Activated T-cell treated with anti-CD3 and anti-CD28 coated beads for 24 hours (primary cell): ENCODE data around the gene APC2.
"Not testable (repeated sequence)": the region's sequence is repeated elsewhere in the genome, so short reads cannot be mapped to it uniquely, and the experiment has no call there.

Experiments
- DNase-seq: peaks from one replicate; pipeline ENCODE4 v3.0.0-alpha.2; 2020; ENCODE audit warnings: low read depth

APC2 gene

DNA sequence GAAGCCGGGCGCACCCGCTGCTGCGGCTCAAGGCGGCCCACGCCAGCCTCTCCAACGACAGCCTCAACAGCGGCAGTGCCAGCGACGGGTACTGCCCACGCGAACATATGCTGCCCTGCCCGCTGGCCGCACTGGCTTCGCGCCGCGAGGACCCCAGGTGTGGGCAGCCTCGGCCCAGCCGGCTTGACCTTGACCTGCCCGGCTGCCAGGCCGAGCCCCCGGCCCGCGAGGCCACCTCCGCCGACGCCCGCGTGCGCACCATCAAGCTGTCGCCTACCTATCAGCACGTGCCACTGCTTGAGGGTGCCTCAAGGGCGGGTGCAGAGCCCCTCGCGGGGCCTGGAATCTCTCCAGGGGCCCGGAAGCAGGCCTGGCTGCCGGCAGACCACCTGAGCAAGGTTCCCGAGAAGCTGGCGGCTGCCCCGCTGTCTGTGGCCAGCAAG, 16.1 kb downstream of the APC2 start:
- DNase-seq, result no peak

DNA sequence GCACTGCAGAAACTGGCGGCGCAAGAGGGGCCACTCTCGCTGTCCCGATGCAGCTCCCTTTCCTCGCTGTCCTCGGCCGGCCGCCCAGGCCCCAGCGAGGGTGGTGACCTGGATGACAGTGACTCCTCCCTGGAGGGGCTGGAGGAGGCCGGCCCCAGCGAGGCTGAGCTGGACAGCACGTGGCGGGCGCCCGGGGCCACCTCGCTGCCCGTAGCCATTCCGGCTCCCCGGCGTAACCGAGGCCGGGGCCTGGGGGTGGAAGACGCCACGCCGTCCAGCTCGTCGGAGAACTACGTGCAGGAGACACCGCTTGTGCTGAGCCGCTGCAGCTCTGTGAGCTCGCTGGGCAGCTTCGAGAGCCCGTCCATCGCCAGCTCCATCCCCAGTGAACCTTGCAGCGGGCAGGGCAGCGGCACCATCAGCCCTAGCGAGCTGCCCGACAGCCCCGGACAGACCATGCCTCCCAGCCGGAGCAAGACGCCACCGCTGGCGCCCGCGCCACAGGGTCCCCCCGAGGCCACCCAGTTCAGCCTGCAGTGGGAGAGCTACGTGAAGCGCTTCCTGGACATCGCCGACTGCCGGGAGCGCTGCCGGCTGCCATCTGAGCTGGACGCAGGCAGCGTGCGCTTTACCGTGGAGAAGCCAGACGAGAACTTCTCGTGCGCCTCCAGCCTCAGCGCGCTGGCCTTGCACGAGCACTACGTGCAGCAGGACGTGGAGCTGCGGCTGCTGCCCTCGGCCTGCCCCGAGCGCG, 16.7 kb downstream of the APC2 start:
- DNase-seq, result no peak

DNA sequence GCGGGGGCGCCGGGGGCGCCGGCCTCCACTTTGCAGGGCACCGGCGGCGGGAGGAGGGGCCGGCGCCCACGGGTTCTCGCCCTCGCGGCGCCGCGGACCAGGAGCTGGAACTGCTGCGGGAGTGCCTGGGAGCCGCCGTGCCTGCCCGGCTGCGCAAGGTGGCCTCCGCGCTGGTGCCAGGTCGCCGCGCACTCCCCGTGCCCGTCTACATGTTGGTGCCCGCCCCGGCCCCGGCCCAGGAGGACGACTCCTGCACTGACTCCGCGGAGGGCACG, 17.2 kb downstream of the APC2 start:
- no peak for DNase-seq

DNA sequence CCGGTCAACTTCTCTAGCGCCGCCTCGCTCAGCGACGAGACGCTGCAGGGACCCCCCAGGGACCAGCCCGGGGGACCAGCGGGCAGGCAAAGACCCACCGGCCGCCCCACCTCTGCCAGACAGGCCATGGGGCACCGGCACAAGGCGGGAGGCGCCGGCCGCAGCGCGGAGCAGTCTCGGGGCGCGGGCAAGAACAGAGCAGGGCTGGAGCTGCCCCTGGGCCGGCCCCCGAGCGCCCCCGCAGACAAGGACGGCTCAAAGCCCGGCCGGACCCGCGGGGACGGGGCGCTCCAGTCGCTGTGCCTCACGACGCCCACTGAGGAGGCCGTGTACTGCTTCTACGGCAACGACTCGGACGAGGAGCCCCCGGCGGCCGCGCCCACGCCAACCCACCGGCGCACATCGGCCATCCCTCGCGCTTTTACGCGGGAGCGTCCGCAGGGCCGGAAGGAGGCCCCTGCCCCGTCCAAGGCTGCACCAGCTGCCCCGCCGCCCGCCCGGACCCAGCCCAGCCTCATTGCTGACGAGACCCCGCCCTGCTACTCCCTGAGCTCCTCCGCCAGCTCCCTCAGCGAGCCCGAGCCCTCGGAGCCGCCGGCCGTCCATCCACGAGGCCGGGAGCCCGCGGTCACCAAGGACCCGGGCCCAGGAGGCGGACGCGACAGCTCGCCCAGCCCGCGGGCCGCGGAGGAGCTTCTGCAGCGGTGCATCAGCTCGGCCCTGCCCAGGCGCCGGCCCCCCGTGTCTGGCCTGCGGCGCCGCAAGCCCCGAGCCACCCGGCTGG, 17.8 kb downstream of the APC2 start:
- no peak for DNase-seq

DNA sequence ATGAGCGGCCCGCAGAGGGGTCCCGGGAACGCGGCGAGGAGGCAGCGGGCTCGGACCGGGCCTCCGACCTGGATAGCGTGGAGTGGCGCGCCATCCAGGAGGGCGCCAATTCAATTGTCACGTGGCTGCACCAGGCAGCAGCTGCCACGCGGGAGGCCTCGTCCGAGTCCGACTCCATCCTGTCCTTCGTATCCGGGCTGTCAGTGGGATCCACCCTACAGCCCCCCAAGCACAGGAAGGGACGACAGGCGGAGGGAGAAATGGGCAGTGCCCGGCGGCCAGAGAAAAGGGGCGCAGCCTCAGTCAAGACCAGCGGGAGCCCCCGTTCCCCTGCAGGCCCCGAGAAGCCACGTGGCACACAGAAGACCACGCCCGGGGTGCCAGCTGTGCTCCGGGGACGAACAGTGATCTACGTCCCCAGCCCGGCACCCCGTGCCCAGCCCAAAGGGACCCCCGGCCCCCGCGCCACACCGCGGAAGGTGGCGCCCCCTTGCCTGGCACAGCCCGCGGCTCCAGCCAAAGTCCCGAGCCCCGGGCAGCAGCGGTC, 18.4 kb downstream of the APC2 start:
- DNase-seq, result no peak

DNA sequence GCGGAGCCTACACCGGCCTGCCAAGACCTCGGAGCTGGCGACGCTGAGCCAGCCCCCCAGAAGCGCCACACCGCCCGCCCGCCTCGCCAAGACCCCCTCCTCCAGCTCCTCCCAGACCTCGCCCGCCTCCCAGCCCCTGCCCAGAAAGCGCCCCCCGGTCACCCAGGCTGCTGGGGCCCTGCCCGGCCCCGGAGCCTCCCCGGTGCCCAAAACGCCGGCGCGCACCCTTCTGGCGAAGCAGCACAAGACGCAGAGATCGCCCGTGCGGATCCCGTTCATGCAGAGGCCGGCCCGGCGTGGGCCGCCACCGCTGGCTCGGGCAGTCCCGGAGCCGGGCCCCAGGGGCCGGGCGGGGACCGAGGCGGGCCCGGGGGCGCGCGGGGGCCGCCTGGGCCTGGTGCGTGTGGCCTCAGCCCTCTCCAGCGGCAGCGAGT, 18.9 kb downstream of the APC2 start:
- no peak for DNase-seq

DNA sequence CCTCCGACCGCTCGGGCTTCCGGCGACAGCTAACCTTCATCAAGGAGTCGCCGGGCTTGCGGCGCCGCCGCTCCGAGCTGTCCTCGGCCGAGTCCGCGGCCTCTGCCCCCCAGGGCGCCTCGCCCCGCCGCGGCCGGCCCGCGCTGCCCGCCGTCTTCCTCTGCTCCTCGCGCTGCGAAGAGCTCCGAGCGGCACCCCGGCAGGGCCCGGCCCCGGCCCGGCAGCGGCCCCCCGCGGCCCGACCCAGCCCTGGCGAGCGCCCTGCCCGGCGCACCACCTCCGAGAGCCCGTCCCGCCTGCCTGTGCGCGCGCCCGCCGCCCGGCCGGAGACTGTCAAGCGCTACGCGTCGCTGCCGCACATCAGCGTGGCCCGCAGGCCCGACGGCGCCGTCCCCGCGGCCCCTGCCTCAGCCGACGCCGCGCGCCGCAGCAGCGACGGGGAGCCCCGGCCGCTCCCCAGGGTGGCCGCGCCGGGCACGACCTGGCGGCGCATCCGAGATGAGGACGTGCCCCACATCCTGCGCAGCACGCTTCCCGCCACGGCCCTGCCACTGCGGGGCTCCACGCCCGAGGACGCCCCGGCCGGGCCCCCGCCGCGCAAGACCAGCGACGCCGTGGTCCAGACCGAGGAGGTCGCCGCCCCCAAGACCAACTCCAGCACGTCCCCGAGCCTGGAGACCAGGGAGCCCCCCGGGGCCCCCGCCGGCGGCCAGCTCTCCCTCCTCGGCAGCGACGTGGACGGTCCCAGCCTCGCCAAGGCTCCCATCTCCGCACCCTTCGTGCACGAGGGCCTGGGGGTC, 19.5 kb downstream of the APC2 start:
- DNase-seq, result no peak

DNA sequence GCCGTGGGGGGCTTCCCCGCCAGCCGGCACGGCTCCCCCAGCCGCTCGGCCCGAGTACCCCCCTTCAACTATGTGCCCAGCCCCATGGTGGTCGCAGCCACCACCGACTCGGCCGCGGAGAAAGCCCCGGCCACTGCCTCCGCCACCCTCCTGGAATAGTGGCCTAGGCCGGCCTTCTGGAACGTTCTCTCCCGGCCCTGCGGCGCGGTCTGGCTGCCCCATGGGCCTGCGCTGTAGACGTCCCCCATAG, 20.1 kb downstream of the APC2 start:
- no peak for DNase-seq

DNA sequence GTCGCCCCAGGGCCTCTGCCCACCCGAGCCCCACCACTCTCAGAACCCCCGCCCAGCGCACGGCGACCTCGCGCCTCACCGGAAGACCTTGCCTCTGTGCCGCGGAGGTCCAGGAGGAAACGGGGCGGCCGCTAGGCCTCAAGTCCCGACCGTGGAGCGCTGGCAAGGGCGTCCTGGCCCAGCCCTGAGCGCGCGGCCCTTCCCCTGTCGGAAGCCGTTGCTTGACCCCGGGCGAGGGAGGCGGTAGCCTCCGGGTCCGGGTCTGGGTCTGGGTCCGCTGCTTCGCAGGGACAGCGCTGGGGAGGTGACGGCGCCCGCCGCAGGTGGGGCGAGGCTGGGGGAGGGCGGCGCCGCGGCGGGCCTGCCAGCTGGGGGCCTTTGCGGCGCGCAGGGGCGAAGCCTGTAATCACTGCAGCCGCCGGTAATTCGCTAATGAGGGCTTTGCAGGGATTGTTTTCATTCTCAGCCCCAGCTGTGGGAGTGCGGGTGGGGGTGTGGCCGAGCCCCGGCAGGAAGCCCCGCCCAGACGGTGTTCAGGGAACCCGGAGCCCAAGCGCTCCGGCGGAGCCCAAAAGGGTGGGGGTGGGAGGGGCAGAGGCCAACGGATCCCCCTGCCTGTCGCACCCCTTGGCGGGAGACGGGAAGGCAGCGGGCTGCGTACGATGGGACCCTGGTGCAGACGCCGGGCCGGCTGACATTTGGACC, 20.5 kb downstream of the APC2 start:
- DNase-seq, result peak; percentile 68

DNA sequence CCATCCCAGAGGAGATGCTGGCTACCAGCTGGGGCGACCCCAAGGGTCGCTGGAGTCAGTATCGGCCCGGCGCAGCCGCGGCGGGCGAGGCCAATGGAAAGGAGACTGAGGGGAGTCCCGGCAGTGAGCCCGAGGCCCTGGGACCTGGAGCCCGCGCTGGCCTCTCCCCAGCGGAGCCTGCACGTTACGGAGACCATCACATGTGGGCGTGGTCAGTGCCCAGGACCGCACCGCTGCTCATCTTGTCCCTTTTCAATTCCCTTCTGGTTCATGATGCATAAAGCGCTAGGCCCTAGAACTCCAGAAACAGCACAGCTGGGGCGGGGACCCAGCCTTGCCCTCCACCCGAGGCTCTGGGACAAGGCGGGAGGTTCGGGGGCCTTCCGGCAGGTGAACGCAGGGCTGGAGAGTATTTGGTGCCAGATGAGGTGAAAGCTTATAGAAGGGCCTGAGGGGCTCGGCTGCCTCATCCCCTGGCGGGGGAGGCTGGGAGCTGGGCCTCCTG, 21.1 kb downstream of the APC2 start:
- no peak for DNase-seq

DNA sequence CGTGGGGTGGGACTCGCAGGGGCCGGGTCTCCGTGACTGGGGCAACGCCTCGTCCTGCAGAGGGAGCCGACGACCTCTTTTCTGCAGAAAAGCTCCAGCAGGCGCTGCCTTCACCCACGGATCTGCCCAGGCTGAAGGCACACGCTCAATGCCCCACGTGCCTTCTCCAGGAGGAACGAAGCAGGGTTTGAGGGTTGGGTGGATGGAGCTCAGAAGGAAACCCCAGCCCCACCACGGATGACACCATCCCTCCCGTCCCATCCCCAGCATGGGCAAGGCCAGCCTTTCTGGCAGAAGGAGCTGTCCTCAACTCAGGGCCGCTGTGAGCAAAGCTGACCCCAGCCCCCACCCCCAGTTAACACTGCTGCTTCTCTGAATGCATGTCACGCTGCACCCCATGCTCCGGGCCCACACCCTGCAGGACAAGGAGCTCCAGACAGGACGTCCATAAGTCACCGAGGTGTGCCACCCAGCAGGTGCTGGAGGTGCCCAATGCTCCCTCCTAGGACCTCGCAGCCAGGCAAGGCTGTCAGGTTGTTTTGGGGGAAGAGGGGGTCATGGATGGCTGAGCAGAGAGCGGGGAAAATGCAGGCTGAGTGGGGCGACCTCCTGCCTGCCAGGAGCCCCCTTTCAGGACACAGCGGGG, 21.7 kb downstream of the APC2 start:
- no peak for DNase-seq

DNA sequence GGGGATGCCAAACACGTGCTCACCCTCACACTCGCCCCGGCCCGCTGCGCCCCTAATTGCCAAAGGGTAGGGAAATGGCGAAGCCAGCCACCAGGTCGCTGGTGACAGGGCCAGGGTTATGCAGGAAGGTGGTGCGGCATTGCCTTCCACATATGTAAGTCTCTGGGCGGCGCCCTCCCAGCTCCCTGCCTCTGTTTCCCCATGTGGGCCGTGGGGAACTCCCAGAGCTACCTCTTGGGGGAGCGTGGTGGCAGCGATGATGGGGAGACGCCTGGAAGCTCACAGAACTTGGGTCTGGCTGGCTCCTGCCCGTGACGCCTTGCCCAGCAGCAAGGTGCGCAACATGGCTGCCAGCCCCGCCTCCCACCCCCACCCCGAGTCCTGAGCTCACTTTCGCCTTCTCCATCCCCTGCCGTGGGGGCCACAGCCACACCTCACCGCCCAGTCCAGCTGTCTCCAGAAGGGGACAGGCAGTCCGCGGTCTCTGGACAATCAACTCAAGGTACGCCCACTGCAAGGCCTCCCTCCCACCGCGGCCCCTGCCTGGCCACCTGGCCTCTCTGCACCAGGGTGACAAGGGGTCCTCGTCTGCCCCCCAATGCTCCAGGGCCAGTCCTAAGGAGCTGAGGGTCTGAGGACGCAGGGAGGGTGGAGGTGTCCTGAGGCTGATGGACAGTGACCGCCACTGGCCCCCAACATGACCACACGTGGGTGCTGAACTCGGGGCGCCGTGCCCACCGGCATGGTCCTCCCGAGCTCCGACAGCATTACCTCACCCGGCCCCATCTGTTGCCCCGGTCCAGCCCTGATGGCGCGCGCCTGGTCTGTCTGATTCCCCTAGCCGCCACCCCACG, 22.5 kb downstream of the APC2 start:
- DNase-seq, result no peak

DNA sequence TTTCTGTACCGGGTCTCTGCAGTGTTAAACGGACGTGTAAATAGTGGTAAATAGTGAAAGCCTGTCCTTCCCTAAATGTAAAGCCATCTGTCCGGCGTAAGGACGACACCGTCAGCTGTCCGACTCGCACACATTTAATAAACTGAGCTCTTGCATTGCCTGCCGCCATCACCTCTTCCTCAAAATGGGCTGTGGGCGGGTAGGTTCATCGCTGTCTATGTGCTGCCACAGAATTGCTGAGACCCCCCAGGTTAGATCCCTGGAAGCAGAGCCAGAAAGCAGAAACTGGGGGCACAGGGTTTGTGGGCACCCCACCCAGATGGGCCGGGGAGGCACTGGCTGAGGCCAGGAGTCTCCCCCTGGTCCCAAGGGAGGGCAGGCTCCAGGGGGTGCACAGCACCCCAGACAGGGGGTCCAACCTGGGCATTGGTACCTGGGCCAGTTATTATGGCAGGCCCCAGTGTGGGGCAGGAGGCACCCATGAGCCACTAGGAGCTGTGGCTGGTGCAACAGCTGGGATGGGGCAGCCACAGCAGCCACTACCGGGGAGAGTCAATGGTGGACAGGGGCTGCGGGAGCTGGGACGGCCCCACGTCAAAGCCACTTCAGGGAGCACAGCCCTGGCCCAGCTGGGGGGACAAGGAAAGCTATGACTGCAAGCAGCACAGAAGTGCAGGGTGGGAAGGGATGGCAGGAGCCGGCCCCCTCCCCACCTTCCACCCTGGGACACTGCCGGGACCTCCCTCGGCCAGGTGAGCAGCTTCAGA, 23.3 kb downstream of the APC2 start:
- DNase-seq, result no peak

DNA sequence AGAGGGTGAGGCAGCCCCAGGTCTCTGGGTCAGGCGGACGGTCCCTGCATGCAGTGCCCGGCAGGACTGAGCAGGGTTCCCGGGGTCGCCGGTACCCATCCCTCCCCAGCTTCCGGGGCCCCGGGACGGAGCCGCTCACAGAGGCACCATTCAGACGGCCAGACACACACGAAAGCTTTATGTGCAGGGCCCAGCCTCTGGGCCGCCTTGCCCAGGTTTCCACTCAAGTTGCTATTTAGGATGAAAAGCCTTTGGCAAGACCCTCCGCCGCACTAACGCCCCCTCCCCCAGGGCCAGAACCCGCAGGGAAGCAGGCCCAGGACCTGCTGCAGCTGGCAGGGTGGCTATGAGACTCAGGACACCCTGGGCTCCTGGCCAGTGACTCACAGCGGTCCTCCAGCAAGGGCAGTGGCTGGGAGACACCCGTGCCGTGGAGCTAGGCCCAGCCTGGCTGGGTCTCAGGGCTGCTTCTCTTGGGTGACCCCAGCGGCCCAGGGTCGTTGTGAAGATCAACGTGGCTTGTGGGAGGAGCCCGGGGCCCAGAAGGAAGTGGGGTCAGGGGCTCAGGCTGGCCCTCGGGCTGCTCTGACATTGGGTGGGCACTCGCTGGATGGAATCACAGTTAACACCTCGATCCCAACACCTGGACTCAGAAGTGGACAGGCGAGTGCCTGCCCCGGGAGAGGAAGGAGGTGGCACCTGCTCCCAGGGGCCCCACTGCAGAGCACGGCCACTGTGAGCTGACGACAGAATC, 24.3 kb downstream of the APC2 start:
- no peak for DNase-seq

DNA sequence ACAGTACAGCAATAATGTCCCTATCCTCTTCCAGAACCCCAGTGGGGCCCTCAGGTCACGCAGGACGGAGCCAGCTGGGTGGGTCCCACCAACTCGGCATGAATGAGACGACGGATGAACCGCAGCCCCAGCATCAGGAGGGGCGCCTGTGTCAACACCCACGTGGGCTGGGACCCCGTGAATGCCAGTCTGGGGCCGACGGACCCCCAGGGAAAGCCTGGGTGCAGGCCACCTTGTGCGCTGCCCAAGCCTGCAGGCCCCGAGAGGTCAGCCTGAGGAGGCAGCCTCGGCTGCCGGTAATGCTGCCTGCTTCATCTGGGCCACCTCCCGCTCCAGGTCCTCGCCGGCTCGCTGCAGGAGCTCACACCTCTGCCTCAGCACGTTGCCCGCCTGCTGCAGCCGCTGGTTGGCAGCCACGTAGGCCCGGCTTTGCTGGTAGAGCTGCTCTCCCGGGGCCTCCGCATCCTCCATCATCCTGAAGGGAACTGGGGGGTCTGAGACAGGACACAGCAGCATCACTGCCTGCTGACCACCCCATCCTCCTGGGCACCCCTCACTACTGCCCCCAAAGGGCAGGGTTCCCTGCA, 24.9 kb downstream of the APC2 start:
- DNase-seq, result no peak

DNA sequence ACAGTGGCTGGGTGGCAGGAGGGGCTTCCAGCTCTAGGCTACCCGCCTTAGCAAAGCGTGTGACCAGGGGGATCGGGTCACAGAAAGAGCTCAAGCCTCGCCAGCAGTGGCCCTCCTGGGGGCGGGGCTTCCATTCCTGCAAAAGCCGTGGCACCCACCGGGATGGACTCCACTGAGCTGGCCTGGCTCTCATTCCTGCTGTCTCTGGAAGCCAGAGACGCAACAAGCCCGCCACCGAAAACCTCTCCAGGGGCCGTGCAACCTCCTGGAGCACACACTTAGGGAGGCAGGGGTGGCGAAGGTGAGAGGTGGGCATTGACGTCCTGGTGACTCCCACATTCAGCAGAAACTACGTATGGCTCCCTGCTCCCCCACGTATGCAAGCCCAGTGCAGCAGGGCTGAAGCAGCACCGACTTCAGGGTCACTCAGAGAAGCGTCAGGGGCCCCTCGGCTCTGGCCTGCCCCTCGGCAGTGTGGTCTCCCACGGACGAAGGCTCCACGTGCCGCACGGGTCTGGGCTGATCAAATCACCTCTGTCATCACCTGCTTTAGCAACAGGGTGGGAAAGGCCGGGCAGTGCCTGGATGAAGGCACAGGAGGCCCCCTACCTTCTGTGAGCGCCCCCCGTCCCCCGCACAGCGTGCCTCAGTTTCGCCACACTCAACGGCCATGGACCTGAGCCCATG, 26.0 kb downstream of the APC2 start:
- no peak for DNase-seq

DNA sequence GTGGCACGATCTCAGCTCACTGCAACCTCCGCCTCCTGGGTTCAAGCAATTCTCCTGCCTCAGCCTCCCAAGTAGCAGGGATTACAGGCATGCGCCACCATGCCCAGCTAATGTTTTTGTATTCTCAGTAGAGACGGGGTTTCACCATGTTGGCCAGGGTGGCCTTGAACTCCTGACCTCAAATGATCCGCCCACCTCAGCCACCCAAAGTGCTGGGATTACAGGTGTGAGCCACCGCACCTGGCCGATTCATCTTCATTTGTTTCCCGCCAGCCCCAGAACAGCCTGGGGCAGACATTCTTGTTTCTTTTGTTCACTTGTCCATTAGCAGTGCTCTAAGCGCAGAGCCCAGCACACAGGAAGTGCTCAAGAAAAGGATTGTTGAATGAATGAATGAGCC, 27.1 kb downstream of the APC2 start:
- not testable (repeated sequence) for DNase-seq
